Fibroblast of villous mesenchyme (primary cell): Measurements from ENCODE around the gene STK11IP. TPM values are rescaled to one million over a fixed set of nuclear protein-coding genes. Genes with fewer than 3 reads are reported as not detected.

Source experiments
- DNase-seq: peaks from one replicate; pipeline ENCODE4 v3.0.0-alpha.2; 2010; ENCODE audit warnings: low read depth
- H3K4me3 ChIP-seq: 2 replicates; pipeline ENCODE4 v1.5.1; 2011; ENCODE audit warnings: low read depth, mild to moderate bottlenecking, low read length
- total RNA-seq: library from RNA; depleted of rRNA; stranded (reverse); fragments of >200 nt; gene quantifications from 2 replicates; pipeline ENCODE4 v1.2.3, GENCODE V29; 2012
- TF ChIP-seq, protein P1 (sequence below): IDR thresholded peaks from 2 replicates; pipeline ENCODE4 v1.5.1; 2012; ENCODE audit warnings: low read depth, mild to moderate bottlenecking, low read length; ENCODE audit not compliant: insufficient read depth

The STK11IP gene
- total RNA-seq, 1 donor = 16.4 TPM

DNA sequence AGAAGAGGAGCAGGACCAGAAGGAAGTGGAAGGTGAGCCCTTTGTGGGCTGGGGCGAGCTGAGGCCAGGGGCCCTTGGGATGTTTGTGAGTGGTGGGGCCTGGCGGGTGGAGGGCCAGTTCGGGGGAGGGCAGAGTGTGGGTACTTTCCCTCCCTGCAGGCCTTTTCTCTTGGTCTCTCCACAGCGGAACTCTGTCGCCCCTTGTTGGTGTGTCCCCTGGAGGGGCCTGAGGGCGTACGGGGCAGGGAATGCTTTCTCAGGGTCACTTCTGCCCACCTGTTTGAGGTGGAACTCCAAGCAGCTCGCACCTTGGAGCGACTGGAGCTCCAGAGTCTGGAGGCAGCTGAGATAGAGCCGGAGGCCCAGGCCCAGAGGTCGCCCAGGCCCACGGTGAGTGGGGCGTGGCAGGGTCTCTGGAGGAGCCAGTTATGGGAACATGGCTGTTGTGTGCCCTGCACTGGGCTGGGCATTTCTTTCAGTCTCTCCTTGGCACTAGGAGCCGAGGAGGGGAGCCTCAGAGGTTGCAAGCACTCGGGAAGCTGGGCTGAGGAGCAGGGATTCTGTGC is 10.8 kb downstream of the STK11IP start:
- H3K4me3 ChIP-seq = no peak overlapping the region
- TF ChIP-seq, protein P1, sequence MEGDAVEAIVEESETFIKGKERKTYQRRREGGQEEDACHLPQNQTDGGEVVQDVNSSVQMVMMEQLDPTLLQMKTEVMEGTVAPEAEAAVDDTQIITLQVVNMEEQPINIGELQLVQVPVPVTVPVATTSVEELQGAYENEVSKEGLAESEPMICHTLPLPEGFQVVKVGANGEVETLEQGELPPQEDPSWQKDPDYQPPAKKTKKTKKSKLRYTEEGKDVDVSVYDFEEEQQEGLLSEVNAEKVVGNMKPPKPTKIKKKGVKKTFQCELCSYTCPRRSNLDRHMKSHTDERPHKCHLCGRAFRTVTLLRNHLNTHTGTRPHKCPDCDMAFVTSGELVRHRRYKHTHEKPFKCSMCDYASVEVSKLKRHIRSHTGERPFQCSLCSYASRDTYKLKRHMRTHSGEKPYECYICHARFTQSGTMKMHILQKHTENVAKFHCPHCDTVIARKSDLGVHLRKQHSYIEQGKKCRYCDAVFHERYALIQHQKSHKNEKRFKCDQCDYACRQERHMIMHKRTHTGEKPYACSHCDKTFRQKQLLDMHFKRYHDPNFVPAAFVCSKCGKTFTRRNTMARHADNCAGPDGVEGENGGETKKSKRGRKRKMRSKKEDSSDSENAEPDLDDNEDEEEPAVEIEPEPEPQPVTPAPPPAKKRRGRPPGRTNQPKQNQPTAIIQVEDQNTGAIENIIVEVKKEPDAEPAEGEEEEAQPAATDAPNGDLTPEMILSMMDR = no peak
- no peak for DNase-seq

- no peak overlapping the region for H3K4me3 ChIP-seq
- no peak for DNase-seq
- TF ChIP-seq, protein P1 = no peak
Measured at GRCh38 chr2:219609149-219609750, 11.6 kb downstream of the STK11IP start.

DNA sequence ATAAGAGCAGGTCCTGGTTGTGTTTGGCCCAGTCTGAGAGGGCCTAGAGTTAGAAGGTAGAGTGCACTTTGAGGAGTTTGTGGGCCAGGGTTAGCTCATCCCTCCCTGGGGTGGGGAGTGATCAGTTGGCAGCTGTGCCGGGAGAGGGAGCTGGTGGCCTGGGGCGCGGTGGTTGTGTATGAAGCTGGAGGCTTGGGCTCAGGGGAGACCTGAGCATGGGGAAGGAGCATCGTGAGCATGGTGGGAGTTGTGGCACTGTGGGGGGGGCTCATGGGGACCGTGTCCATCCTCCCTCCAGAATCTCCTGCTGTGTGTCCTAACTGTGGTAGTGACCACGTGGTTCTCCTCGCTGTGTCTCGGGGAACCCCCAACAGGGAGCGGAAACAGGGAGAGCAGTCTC is 13.6 kb downstream of the STK11IP start:
- no peak overlapping the region for H3K4me3 ChIP-seq
- TF ChIP-seq, protein P1 = no peak
- no peak for DNase-seq

- H3K4me3 ChIP-seq = no peak overlapping the region
- TF ChIP-seq, protein P1 = no peak
- DNase-seq = no peak
Measured at GRCh38 chr2:219611866-219612576, 14.4 kb downstream of the STK11IP start.

DNA sequence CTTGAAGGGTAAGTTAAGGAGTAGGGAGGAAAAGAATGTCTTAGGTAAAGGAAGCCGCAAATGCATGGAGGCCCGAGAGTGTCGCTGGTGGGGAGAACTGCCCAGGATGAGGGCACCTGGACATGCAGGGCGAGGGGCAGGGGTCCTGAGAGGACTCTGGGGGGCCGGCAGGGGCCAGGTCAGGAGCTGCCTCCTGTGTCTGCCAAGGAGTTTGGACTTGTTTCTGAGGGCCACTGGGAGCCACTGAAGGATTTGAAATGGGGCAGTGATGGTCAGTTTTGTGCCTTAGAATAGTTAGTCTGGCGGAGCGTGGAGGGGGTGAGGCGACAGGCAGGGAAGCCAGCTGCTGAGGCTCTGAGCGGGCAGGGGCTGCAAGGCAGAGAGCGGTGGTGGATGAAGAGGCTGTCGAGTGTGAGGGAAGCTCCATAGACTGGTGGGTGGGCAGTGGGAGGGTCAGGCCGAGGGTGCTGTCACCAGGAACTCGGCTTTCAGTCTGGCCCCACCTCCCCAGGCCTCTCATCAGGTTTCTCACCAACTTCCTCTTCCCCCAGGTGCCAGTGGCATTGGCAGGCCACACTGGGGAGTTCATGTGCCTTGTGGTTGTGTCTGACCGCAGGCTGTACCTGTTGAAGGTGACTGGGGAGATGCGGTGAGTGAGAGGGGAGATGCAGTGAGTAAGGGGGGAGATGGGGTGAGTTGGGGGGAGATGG is 15.1 kb downstream of the STK11IP start:
- TF ChIP-seq, protein P1 = no peak
- no peak for DNase-seq

DNA sequence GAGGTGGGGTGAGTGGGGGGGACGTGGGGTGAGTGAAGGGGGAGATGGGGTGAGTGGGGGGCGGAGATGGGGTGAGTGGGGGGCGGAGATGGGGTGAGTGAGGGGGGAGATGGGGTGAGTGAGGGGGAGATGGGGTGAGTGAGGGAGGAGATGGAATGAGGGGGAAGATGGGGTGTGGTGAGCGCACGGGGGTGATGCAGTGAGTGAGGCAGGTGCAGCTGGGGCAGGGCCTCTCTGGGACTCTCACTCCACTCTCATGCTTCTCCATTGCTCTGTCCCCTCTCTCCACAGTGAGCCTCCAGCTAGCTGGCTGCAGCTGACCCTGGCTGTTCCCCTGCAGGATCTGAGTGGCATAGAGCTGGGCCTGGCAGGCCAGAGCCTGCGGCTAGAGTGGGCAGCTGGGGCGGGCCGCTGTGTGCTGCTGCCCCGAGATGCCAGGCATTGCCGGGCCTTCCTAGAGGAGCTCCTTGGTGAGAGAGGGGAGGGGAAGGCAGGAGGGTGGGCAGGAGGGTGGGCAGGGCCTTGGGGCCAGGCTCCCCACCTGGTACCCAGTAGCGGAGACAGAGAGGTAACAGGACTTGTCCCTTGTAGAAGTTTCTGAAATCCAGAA is 15.9 kb downstream of the STK11IP start:
- no peak for DNase-seq
- TF ChIP-seq, protein P1 = no peak
- no peak overlapping the region for H3K4me3 ChIP-seq

More for the DNA sequence above, 15.1 kb downstream of the STK11IP start:
- no peak overlapping the region for H3K4me3 ChIP-seq
